Activated naive CD8-positive, alpha-beta T cell treated with anti-CD3 and anti-CD28 coated beads, Interleukin-2, amount 10 ng/mL, durations not matched to agents 7 days and 5 days (primary cell): Measurements from ENCODE around the gene WDR33. TPM values are rescaled to one million over a fixed set of nuclear protein-coding genes. Genes with fewer than 3 reads are reported as not detected.

Source experiments
- ATAC-seq: fragments of 150-1000 bp; cut with Tn5 transposase; one replicate; pipeline ENCODE4 v1.10.0; 2021; ENCODE audit warnings: low read depth, moderate library complexity
- POLR2A ChIA-PET: fragments of 350-600 bp; sonication (Branson Sonifier 250); formaldehyde crosslinking; loops from one replicate; lab custom pipeline; 2021; ENCODE audit warnings: antibody characterized with exemption; lab: Charles Lee
- DNase-seq: peaks from one replicate; pipeline ENCODE4 v3.0.0; 2021
- H3K27ac Mint-ChIP-seq: one replicate; pipeline ENCODE4 v1.8.0; 2022; ENCODE audit warnings: mild to moderate bottlenecking, mixed read lengths
- H3K27me3 Mint-ChIP-seq: one replicate; pipeline ENCODE4 v1.8.0; 2022; ENCODE audit warnings: mild to moderate bottlenecking, moderate library complexity, mixed read lengths
- H3K36me3 Mint-ChIP-seq: one replicate; pipeline ENCODE4 v1.8.0; 2021; ENCODE audit warnings: mild to moderate bottlenecking, mixed read lengths
- H3K4me1 Mint-ChIP-seq: one replicate; pipeline ENCODE4 v1.8.0; 2021; ENCODE audit warnings: mixed read lengths
- H3K4me3 Mint-ChIP-seq: one replicate; pipeline ENCODE4 v1.8.0; 2022; ENCODE audit warnings: mild to moderate bottlenecking, moderate library complexity, mixed read lengths
- H3K9me3 Mint-ChIP-seq: one replicate; pipeline ENCODE4 v1.8.0; 2021; ENCODE audit warnings: mixed read lengths
- total RNA-seq, 2 experiments: library from RNA; stranded (reverse); gene quantifications; one replicate each; pipeline ENCODE4 v1.2.3, GENCODE V29; 2021

WDR33 gene
- total RNA-seq, 2 experiments from 2014 or later = 69.1 to 82.2 TPM

GRCh38 chr2:127702395-127703009 is 108.5 kb downstream of the WDR33 start:
- ATAC-seq (no peak), DNase-seq (no peak)
- no peaks in the 10 kb centered on the region for H3K27me3 Mint-ChIP-seq
- H3K27ac Mint-ChIP-seq = peak overlapping the region; percentile 88
- no peaks in the 10 kb centered on the region for H3K9me3 Mint-ChIP-seq
- peak overlapping the region; percentile 83 for H3K4me3 Mint-ChIP-seq
- peaks cover 18% of the 10 kb centered on the region for H3K36me3 Mint-ChIP-seq
- POLR2A ChIA-PET = interaction anchor here (0.6 to 2.1 kb wide), 20 partner anchors 11 to 621 kb away, joined by 3 to 17 read pairs (median 4); partner anchors contain the start of genes IWS1, UGGT1 and WDR33
- H3K4me1 Mint-ChIP-seq = peaks cover 25% of the 10 kb centered on the region

GRCh38 chr2:127701651-127702394 is 109.1 kb downstream of the WDR33 start:
- DNase-seq = peak; percentile 86
- H3K4me1 Mint-ChIP-seq = peaks cover 25% of the 10 kb centered on the region
- H3K9me3 Mint-ChIP-seq = no peaks in the 10 kb centered on the region
- peak; percentile 80 for ATAC-seq
- no peaks in the 10 kb centered on the region for H3K27me3 Mint-ChIP-seq
- H3K36me3 Mint-ChIP-seq = peaks cover 17% of the 10 kb centered on the region
- POLR2A ChIA-PET = interaction anchor here (0.6 to 2.1 kb wide), 23 partner anchors 11 to 621 kb away, joined by 3 to 17 read pairs (median 3); partner anchors contain the start of genes IWS1, UGGT1 and WDR33
- peak overlapping the region; percentile 90 for H3K4me3 Mint-ChIP-seq
- H3K27ac Mint-ChIP-seq = peak overlapping the region; percentile 88

GRCh38 chr2:127701193-127701650 is 109.7 kb downstream of the WDR33 start, which contains the start of gene SFT2D3:
Gene SFT2D3 (plus strand): TSS chr2:127701497. CDS start chr2:127701529, 32 bp downstream.
- Mint-ChIP-seq H3K9me3 (no peaks in the 10 kb centered on the region), H3K4me3 (peak within 1 kb of the TSS; percentile 90), H3K27me3 (no peaks in the 10 kb centered on the region), H3K36me3 (peaks cover 17% of the 10 kb centered on the region), H3K27ac (peak within 1 kb of the TSS; percentile 97), H3K4me1 (peaks cover 25% of the 10 kb centered on the region)
- ATAC-seq (peak; percentile 78), DNase-seq (peak; percentile 90)
- POLR2A ChIA-PET = interaction anchor here (0.6 to 2.1 kb wide), 10 partner anchors 22 to 620 kb away, joined by 3 to 17 read pairs (median 4); partner anchors contain the start of genes IWS1, UGGT1 and WDR33

DNA sequence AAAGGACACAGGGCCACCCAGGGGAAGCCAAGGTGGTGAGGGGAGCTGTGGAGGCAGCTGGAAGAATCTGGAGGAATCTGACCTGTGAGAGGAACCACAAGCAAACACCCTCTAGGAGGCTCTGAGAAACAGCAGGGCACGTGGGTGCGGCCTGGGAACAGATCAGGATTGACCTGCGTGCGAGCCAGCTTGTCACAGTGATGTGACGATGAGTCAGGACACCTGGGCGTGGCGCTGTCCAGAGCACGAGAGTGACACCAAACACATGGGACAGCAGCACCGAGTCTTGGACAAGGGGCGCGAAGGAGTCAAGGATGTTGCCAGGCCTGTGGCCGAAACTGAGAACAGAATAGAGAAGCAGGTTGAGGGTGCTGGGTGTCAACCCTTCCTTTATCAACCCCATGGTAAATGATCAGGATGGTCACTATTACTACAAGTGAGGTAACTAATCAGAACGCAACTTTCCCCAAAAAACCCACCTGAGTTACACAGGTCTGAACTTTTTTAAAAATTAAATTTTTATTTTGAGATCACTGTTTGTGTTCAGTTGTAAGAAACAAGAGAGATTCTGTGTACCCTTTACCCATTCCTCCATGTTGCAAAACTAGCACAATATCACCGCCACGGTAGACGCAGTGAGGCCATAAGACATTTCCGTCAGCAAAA is 110.3 kb downstream of the WDR33 start:
- DNase-seq (no peak), ATAC-seq (peak; percentile 7)
- Mint-ChIP-seq H3K4me1 (peaks cover 25% of the 10 kb centered on the region), H3K27me3 (no peaks in the 10 kb centered on the region), H3K27ac (peak overlapping the region; percentile 97), H3K4me3 (peak overlapping the region; percentile 90), H3K9me3 (no peaks in the 10 kb centered on the region), H3K36me3 (peaks cover 17% of the 10 kb centered on the region)
- POLR2A ChIA-PET = interaction anchor here (0.6 to 2.1 kb wide), 7 partner anchors 22 to 390 kb away, joined by 3 to 17 read pairs (median 9); partner anchors contain the start of genes IWS1, UGGT1 and WDR33

- Mint-ChIP-seq H3K4me3 (no peak overlapping the region), H3K9me3 (no peaks in the 10 kb centered on the region), H3K27me3 (peaks cover 2% of the 10 kb centered on the region), H3K27ac (no peak overlapping the region), H3K4me1 (peaks cover 18% of the 10 kb centered on the region), H3K36me3 (peaks cover 7% of the 10 kb centered on the region)
- POLR2A ChIA-PET = no interaction called here
- DNase-seq = no peak
- ATAC-seq = no peak
Observed at GRCh38 chr2:127698553-127699355, 112.2 kb downstream of the WDR33 start.

GRCh38 chr2:127697482-127698180 is 113.3 kb downstream of the WDR33 start:
- Mint-ChIP-seq H3K36me3 (peaks cover 7% of the 10 kb centered on the region), H3K27me3 (peaks cover 3% of the 10 kb centered on the region), H3K27ac (no peak overlapping the region), H3K9me3 (no peaks in the 10 kb centered on the region), H3K4me1 (peaks cover 12% of the 10 kb centered on the region), H3K4me3 (no peak overlapping the region)
- no peak for DNase-seq
- ATAC-seq = no peak
- POLR2A ChIA-PET = interaction anchor here (0.6 kb wide), 1 partner anchor 38 kb away, joined by 3 read pairs; no protein-coding TSS in a partner anchor

DNA sequence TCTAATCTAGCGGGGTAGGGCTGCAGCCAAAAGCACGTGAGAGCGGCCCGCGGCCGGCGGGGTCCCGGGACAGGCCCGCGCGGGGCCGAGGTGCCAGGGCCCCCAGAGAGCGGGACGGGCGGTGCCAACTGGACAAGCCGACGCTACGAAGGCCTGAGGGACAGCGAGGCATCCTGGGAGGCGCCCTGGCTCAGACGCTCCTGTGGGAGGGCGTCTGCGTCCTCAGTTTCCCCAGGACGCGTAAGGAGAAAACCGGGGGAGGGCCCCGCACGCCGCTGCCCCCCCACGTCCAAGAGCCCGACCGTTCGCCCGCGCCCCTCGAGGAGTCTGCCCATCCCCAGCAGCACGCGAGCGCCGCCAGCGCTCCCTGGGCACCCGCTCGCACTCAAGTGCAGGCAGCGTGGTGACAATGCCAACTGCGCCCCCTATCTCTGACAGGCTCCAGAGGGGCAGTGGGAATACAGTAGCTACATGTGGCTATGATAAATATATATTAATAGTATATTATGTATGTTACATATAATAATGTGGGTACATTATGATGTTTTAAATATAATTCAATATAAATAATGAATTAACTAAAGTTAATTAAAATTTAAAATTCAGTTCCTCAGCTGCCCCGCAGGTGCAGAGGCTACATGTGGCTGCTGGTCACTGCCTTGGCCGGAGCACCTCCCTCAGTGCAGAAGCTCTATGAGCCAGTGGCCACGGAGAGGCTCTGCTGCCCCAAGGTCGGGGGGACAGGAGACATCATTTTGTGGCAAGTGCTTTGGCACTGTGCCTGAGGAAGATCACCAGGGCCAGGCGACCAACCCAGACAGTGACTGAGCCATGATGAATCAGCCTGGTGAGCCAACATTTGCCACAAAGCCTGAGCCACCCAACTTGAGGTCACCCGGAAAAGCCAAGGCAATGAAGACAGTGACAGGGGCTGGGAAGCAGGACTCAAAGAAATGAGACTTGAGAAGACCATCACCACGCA is 115.2 kb downstream of the WDR33 start:
- H3K9me3 Mint-ChIP-seq = peaks cover 9% of the 10 kb centered on the region
- DNase-seq (no peak), ATAC-seq (peak; percentile 77)
- H3K4me1 Mint-ChIP-seq = peaks cover 6% of the 10 kb centered on the region
- H3K4me3 Mint-ChIP-seq = no peak overlapping the region
- peaks cover 6% of the 10 kb centered on the region for H3K36me3 Mint-ChIP-seq
- peaks cover 3% of the 10 kb centered on the region for H3K27me3 Mint-ChIP-seq
- POLR2A ChIA-PET = no interaction called here
- no peak overlapping the region for H3K27ac Mint-ChIP-seq

DNA sequence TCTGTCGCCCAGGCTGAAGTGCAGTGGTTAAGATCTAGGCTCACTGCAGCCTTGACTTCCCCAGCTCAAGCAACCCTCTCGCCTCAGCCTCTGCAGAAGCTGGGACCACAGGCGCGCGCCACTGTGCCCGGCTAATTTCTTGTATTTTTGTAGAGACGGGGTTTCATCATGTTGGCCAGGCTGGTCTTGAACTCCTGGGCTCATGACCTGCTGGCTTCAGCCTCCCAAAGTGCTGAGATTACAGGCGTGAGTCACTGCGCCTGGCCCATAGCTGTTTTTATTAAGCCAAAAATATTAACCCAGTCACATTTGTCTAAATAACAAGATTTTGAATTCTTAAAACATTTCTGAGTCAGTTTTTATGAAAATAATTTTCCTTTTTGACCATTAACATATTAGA is 116.0 kb downstream of the WDR33 start:
- POLR2A ChIA-PET = no interaction called here
- H3K4me1 Mint-ChIP-seq = no peaks in the 10 kb centered on the region
- H3K36me3 Mint-ChIP-seq = peaks cover 6% of the 10 kb centered on the region
- H3K27me3 Mint-ChIP-seq = peaks cover 3% of the 10 kb centered on the region
- ATAC-seq = no peak
- no peak for DNase-seq
- H3K4me3 Mint-ChIP-seq = no peak overlapping the region
- peaks cover 10% of the 10 kb centered on the region for H3K9me3 Mint-ChIP-seq
- no peak overlapping the region for H3K27ac Mint-ChIP-seq

GRCh38 chr2:127690696-127691095 is 120.3 kb downstream of the WDR33 start:
- Mint-ChIP-seq H3K9me3 (peaks cover 25% of the 10 kb centered on the region), H3K36me3 (peaks cover 4% of the 10 kb centered on the region), H3K4me3 (no peak overlapping the region), H3K27ac (no peak overlapping the region), H3K27me3 (peaks cover 22% of the 10 kb centered on the region), H3K4me1 (no peaks in the 10 kb centered on the region)
- ATAC-seq (no peak), DNase-seq (no peak)
- POLR2A ChIA-PET = no interaction called here

GRCh38 chr2:127688405-127688804 is 122.6 kb downstream of the WDR33 start:
- DNase-seq = no peak
- peaks cover 25% of the 10 kb centered on the region for H3K9me3 Mint-ChIP-seq
- H3K27ac Mint-ChIP-seq = no peak overlapping the region
- H3K36me3 Mint-ChIP-seq = peaks cover 4% of the 10 kb centered on the region
- POLR2A ChIA-PET = no interaction called here
- H3K4me1 Mint-ChIP-seq = no peaks in the 10 kb centered on the region
- no peak for ATAC-seq
- H3K4me3 Mint-ChIP-seq = no peak overlapping the region
- H3K27me3 Mint-ChIP-seq = peaks cover 26% of the 10 kb centered on the region

GRCh38 chr2:127685410-127686080 is 125.4 kb downstream of the WDR33 start:
- POLR2A ChIA-PET = no interaction called here
- Mint-ChIP-seq H3K4me3 (no peak overlapping the region), H3K27ac (no peak overlapping the region), H3K36me3 (no peaks in the 10 kb centered on the region), H3K9me3 (peaks cover 16% of the 10 kb centered on the region), H3K4me1 (peaks cover 3% of the 10 kb centered on the region), H3K27me3 (peaks cover 37% of the 10 kb centered on the region)
- ATAC-seq (no peak), DNase-seq (no peak)
